ENCODE data around the gene SLC25A51.

GRCh38 chr9:37902131-37902530 lies 1.8 kb downstream of the SLC25A51 start:
- TF ChIP-seq CTCF (IDR thresholded peaks at IDR 0.05) = no peak
- TF ChIP-seq POLR2A (IDR thresholded peaks at IDR 0.05) = no peak
